Ishikawa (cell line): Measurements from ENCODE around the gene RAD51B.

Experiments
- CREB1 ChIP-seq: IDR thresholded peaks from 2 replicates; pipeline ENCODE4 v1.6.1; 2012; ENCODE audit warnings: low read depth
- FOXM1 ChIP-seq: IDR thresholded peaks from 2 replicates; pipeline ENCODE4 v1.6.1; 2012; ENCODE audit warnings: low read depth, borderline replicate concordance
- MAX ChIP-seq: IDR thresholded peaks from 2 replicates; pipeline ENCODE4 v1.6.1; 2012
- NFIC ChIP-seq: IDR thresholded peaks from 2 replicates; pipeline ENCODE4 v1.6.1; 2012
- RAD21 ChIP-seq: IDR thresholded peaks from 2 replicates; pipeline ENCODE4 v1.6.1; 2012; ENCODE audit warnings: low read depth
- TAF1 ChIP-seq: IDR thresholded peaks from 2 replicates; pipeline ENCODE4 v1.6.1; 2012; ENCODE audit warnings: low read depth, mild to moderate bottlenecking
- TCF12 ChIP-seq: IDR thresholded peaks from 2 replicates; pipeline ENCODE4 v1.6.1; 2012; ENCODE audit warnings: low read depth
- ZBTB7A ChIP-seq: IDR thresholded peaks from 2 replicates; pipeline ENCODE4 v1.6.1; 2012; ENCODE audit warnings: low read depth

DNA sequence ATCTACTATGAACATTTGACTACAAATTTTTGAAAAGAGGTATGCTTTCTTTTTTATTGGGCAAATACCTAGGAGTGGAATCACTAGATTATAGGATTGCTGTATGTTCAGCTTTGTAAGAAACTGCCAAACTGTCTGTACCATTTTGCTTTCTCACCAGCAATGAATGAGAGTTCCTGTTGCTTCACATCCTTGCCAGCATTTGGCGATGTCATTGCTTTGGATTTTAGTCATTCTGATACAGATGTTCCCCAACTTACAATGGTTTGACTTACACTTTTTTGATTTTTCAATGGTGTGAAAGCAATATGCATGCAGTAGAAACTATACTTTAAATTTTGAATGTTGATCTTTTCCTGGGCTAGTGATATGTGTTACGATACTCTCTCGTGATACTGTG, 328.7 kb downstream of the RAD51B start:
- TF ChIP-seq TAF1, result no peak
- TF ChIP-seq FOXM1, result no peak
- no peak for TF ChIP-seq TCF12
- no peak for TF ChIP-seq NFIC
- TF ChIP-seq MAX, result no peak
- no peak for TF ChIP-seq CREB1
- TF ChIP-seq RAD21, result no peak
- TF ChIP-seq ZBTB7A, result no peak
